HUES64 (cell line): ENCODE data around the gene HIF1AN.

Source experiments
- H3K27ac ChIP-seq: 2 replicates; pipeline ENCODE4 v1.7.0; 2013; ENCODE audit warnings: low read depth, low read length, inconsistent platforms
- H3K27me3 ChIP-seq: 2 replicates; pipeline ENCODE4 v1.6.1; 2013; ENCODE audit warnings: mild to moderate bottlenecking, low read length; ENCODE audit not compliant: insufficient read depth
- H3K36me3 ChIP-seq: 2 replicates; pipeline ENCODE4 v1.6.1; 2013; ENCODE audit warnings: mild to moderate bottlenecking, low read length; ENCODE audit not compliant: insufficient read depth
- H3K4me1 ChIP-seq: 2 replicates; pipeline ENCODE4 v1.6.1; 2013; ENCODE audit warnings: mild to moderate bottlenecking, low read length, moderate library complexity; ENCODE audit not compliant: insufficient read depth
- H3K4me3 ChIP-seq: 2 replicates; pipeline ENCODE4 v1.5.1; 2013; ENCODE audit warnings: mild to moderate bottlenecking, low read length, moderate library complexity
- H3K9ac ChIP-seq: 2 replicates; pipeline ENCODE4 v1.6.1; 2013; ENCODE audit warnings: mild to moderate bottlenecking, low read depth, low read length
- H3K9me3 ChIP-seq: 2 replicates; pipeline ENCODE4 v1.6.1; 2013; ENCODE audit warnings: low read depth, low read length; ENCODE audit not compliant: insufficient read depth
- WGBS: fragments of 150-250, 120-280 bp; methylation state at CpG from one replicate; pipeline ENCODE4 v1.1.7; 2013; ENCODE audit warnings: missing lambda C conversion rate; 5-methylcytosine and 5-hydroxymethylcytosine counted together

The HIF1AN gene

DNA sequence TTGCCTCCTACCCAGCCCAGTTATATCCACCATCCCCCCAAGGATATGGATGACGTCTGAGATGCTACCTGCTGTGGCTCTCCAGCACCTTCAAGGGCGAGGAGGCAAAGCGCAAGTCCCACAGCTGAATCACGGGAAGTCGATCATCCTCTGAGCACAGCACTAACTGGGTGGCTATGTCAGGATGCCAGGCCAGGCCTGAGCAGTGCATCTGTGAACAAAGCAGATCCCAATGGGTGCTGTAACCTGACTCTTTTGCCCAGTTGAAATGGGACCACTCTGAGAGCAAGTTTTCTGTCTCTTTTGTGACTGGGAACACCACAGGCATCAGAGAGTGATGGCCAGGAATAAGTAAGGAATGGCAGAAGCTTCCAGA, 28.4 kb upstream of the HIF1AN start:
- Histone ChIP-seq H3K36me3 (no peaks in the 10 kb centered on the region), H3K27ac (no peak overlapping the region)
- WGBS: 87% methylated on average over 5 of the region's 5 CpGs

DNA sequence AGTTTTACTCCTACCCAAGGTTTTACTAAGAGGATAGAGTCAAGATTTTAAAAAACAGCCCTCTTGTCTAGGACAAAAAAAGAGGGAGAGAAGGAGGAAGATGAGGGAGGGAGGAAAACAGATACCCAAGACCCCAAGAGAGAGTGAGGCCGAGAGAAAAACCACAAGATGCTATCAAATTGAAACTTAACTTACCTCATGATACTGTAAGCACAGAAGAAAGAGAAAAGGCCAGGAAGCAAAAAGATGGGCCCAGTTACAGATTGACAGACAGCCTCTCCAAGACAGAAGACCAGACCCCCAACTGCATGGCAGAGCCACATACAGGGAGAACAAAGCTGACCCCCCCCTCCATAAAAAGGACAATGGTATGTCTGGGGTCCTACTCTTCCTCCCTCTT, 27.5 kb upstream of the HIF1AN start:
- Histone ChIP-seq H3K9ac (no peak overlapping the region), H3K9me3 (no peaks in the 10 kb centered on the region), H3K4me1 (no peaks in the 10 kb centered on the region), H3K36me3 (no peaks in the 10 kb centered on the region), H3K4me3 (no peak overlapping the region), H3K27ac (no peak overlapping the region), H3K27me3 (no peaks in the 10 kb centered on the region; the same call in 1 of the 2 replicates)
- no CpG with 5 or more reads among the region's 1 CpG for WGBS

More for the DNA sequence above, 28.4 kb upstream of the HIF1AN start:
- H3K4me3 ChIP-seq: no peak overlapping the region
- no peak overlapping the region for H3K9ac ChIP-seq
- no peaks in the 10 kb centered on the region for H3K9me3 ChIP-seq
- H3K27me3 ChIP-seq: peaks cover 3% of the 10 kb centered on the region; the same call in 1 of the 2 replicates
- no peaks in the 10 kb centered on the region for H3K4me1 ChIP-seq

DNA sequence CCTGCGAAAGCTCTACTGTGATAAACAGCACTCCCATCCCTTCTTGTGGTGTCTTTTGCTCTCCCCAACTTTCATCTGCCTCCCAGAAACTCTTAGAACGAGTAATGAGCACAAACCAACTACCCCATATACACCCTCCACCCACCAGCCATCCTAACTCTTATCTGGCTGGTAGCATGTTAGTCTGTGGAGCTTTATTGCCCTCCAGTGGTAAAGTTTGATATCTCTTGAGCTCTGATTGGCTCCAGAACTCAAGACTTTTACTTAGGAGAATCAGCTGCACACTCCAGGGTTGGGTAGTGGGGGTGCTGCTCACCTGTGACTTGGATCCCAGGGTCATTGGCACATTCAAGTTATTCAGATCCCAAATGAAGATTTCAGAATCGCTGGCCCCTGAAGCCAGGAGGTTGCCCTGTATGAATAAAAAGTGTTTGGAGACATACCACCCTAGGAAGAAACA, 27.0 kb upstream of the HIF1AN start:
- no peaks in the 10 kb centered on the region; the same call in 1 of the 2 replicates for H3K27me3 ChIP-seq
- H3K36me3 ChIP-seq: no peaks in the 10 kb centered on the region
- H3K9me3 ChIP-seq: no peaks in the 10 kb centered on the region
- H3K27ac ChIP-seq: no peak overlapping the region
- no peak overlapping the region for H3K9ac ChIP-seq
- no peaks in the 10 kb centered on the region for H3K4me1 ChIP-seq
- WGBS: 29% methylated on average over 3 of the region's 3 CpGs
- H3K4me3 ChIP-seq: no peak overlapping the region

DNA sequence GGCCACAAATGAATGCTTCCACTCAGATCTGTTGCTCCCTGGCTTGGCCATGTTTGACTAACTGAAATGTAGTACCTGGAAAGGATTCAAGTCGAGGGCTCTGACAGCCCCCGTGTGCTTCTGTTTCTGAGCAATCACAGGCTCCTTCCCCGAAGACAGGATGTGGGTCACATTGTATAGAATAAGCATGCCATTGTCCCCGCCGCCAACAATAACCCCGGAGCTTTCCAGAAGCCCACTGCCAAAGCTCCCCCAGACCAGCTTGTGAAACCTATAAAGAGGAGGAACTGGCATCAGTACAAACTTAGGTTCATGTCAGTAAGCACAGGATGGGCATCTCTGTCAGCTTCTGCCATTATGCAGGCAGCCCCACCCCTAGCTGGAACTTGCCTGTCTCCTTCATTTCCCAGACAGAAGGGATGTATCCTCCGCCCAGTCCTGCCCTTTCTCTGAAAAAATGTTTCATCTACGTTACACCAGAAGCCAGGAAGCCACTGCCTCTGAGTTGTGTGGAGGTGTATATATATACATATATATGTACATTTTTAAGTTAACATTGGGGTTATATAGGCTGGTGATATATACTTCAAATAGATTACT, 26.4 kb upstream of the HIF1AN start:
- Histone ChIP-seq H3K27me3 (no peaks in the 10 kb centered on the region; the same call in 1 of the 2 replicates), H3K36me3 (no peaks in the 10 kb centered on the region), H3K9ac (no peak overlapping the region), H3K9me3 (no peaks in the 10 kb centered on the region), H3K27ac (no peak overlapping the region), H3K4me1 (no peaks in the 10 kb centered on the region), H3K4me3 (no peak overlapping the region)
- 85% methylated on average over 7 of the region's 8 CpGs for WGBS

DNA sequence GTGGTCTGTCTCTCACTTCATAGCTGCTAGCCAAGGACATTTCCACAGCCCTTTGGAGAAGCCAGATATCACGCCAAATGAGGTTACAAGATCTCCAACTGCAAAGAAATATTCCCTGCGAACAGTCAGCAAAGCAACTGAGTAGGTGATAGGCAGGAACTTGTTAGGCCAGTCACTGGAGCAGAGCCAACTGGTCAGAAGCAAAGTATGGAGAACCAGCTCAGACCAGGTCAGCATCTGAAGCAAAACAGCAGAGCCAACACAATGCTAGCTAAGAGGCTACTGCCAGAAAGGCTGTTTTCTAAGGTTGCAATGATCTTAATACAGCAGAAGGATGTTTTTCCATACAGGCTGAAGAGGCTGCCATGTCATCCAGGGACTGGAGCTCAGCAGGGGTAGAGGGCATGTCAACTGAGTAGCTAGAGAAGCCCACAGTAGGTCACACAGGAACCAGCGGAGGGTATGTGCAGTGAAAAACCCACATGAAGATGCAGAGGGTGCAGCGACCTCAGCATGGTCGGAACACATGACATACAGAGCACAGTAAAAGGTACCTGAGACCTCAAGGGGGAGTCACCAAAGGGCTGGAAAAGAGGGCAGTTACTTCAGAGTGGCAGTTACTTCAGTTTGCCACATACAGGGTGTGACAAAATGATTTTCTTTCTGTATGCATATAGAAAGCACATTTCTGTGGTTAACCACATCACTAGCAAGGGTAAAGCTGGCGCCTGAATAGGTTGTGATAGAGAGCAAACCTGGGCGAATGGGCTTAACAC, 25.0 kb upstream of the HIF1AN start:
- no peak overlapping the region for H3K9ac ChIP-seq
- no peaks in the 10 kb centered on the region; the same call in 1 of the 2 replicates for H3K27me3 ChIP-seq
- H3K27ac ChIP-seq: no peak overlapping the region
- no peak overlapping the region for H3K4me3 ChIP-seq
- no peaks in the 10 kb centered on the region for H3K4me1 ChIP-seq
- no peaks in the 10 kb centered on the region for H3K9me3 ChIP-seq
- H3K36me3 ChIP-seq: no peaks in the 10 kb centered on the region
- WGBS: 88% methylated on average over 7 of the region's 7 CpGs

DNA sequence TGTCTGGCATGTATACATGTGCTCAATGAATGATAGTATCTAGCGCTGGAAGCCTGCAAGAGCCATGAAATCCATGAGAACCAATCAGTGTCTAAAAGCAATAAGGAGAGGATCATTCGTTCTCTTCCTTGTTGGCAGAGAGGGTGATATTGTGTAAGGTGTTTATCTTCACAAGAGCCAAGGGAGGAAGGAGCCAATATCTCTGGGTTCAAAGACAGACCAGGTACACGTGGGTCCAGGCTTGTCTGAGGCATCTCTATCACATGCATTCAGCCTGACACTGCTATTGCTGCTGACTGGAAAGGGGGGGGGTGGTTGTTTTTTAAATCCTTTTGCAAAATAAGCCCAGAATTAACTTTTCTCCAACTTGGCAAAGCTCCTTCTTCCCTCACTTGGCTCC, 20.1 kb upstream of the HIF1AN start:
- no peak overlapping the region for H3K4me3 ChIP-seq
- H3K9me3 ChIP-seq: no peaks in the 10 kb centered on the region
- no peak overlapping the region for H3K9ac ChIP-seq
- peaks cover 8% of the 10 kb centered on the region; the same call in 1 of the 2 replicates for H3K4me1 ChIP-seq
- H3K27ac ChIP-seq: no peak overlapping the region
- peaks cover 26% of the 10 kb centered on the region for H3K27me3 ChIP-seq
- 95% methylated on average over 3 of the region's 3 CpGs for WGBS
- H3K36me3 ChIP-seq: no peaks in the 10 kb centered on the region

DNA sequence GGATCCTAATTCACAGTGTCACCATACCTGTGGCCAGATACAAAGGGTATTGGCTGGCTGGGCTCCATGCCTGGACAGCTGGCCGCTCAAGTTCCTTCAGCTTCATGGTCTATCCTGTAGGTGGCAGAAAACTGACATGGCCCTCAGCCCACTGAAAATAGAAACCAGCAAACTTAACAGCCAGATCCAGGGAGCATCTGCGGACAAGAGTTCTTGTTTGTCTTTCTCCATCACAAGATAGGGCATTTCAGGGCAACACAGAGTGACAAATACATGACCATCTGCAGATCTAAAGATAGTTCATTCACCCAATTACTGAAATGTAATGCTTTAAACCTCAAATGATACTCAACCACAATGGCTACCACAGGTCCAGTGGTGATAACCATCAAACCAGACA, 18.9 kb upstream of the HIF1AN start:
- Histone ChIP-seq H3K27me3 (peaks cover 30% of the 10 kb centered on the region), H3K9ac (no peak overlapping the region), H3K4me1 (peaks cover 8% of the 10 kb centered on the region; the same call in 1 of the 2 replicates), H3K9me3 (no peaks in the 10 kb centered on the region), H3K4me3 (no peak overlapping the region), H3K36me3 (no peaks in the 10 kb centered on the region), H3K27ac (no peak overlapping the region)
- WGBS: 76% methylated on average over 2 of the region's 2 CpGs

DNA sequence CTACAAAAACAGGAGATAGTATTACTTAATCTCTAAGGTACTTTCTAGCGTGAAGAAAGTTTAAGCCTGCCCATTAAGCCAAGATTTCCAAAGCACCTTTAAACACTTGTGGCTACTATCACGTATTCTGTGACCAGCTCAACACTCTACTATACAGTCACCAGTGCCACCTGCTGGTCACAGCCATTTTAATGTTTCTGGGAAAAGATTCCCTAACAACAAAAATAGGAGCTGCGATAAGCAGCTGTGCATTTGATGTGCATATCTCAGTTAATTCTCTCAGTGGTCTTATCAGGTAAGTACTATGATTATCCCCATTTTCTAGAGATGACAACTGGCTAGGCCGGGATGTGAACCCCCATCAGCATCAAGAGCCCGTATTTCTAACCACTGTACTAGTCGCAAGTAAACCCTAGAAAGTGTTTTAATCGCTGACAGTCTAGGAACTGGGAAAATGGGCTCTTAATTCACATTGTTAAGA, 16.9 kb upstream of the HIF1AN start:
- 14% methylated on average over 7 of the region's 7 CpGs for WGBS
- Histone ChIP-seq H3K4me1 (peaks cover 8% of the 10 kb centered on the region; the same call in 1 of the 2 replicates), H3K27me3 (peaks cover 30% of the 10 kb centered on the region), H3K4me3 (peak overlapping the region; percentile 57), H3K27ac (no peak overlapping the region), H3K36me3 (peaks cover 7% of the 10 kb centered on the region), H3K9ac (no peak overlapping the region), H3K9me3 (no peaks in the 10 kb centered on the region)

DNA sequence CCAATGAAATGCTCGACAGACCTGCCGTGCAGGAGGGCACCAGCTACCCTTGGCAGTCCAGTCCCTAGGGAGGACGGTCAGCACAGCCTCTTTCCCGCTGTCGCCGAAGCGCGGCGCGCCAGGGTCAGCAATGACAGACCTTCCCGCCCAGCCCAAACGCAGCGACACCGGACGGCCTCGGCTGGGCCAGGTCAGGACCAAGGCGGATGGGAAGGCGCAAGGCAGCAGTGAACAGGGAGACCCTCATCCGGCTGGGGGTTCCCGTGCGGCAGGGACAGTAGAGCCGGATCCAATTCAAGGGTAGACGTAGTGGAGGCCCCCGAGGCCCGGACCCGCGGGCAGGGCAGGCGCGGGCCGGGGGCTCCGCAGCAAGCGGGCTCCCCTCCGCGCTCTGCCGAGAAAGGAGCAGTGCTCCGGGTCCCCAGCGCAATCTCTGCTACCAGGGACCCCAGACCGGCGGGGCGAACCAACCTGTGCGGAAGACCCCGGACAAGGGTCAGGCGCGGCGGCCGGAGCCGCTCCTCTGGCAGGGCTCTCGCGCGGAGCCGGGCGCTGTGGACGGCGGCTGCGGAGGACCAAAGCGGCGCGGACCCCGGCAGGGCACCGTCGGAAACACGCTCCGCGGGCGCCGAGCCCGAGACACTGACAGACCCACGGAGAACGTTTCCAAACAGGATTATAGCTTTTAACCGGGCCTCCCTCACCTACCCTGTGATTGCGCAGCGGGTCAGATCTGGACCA, 16.3 kb upstream of the HIF1AN start, which contains the start of gene SEC31B:
SEC31B (minus strand) TSS at position 551 of the 741 bp plus-strand sequence. CDS start 2,909 bp downstream, outside the sequence.
- H3K4me3 ChIP-seq: peak within 1 kb of the TSS; percentile 57
- H3K27ac ChIP-seq: no peak within 1 kb of the TSS
- H3K9ac ChIP-seq: peak within 1 kb of the TSS; percentile 21; the same call in 1 of the 2 replicates
- peaks cover 8% of the 10 kb centered on the region; the same call in 1 of the 2 replicates for H3K4me1 ChIP-seq
- H3K27me3 ChIP-seq: peaks cover 30% of the 10 kb centered on the region
- peaks cover 14% of the 10 kb centered on the region for H3K36me3 ChIP-seq
- WGBS: 2% methylated on average over 72 of the region's 72 CpGs
- H3K9me3 ChIP-seq: no peaks in the 10 kb centered on the region

DNA sequence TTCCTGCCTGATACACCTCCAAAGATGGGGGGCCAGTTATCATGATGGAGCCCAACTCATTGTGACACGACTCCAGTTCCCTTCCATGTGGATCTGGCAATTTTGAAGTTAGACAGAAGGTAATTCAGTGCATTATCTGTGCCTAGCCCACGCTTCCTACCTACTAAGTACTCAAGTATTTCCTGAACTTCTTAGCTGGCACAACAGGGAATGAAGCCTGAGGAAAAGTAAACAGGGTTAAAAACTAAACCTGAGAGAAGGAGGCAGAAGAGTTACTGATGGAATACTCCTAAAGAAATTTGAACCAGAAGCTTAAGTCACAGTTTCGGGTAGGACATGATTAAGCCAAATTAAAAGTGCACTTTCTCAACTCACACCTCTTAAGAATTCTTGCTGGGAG, 14.9 kb upstream of the HIF1AN start:
- H3K36me3 ChIP-seq: peaks cover 27% of the 10 kb centered on the region
- no peak overlapping the region for H3K4me3 ChIP-seq
- WGBS: 93% methylated on average over 3 of the region's 3 CpGs
- H3K27ac ChIP-seq: no peak overlapping the region
- H3K4me1 ChIP-seq: peaks cover 8% of the 10 kb centered on the region; the same call in 1 of the 2 replicates
- peaks cover 30% of the 10 kb centered on the region for H3K27me3 ChIP-seq
- H3K9me3 ChIP-seq: no peaks in the 10 kb centered on the region
- no peak overlapping the region for H3K9ac ChIP-seq
